Esophagus muscularis mucosa (tissue), 4 donors: ENCODE results near the gene KLHL14. TPM values are rescaled to one million over a fixed set of nuclear protein-coding genes. Genes with fewer than 3 reads are reported as not detected.
"Not testable (repeated sequence)": the region's sequence is repeated elsewhere in the genome, so short reads cannot be mapped to it uniquely, and the experiment has no call there.

Experiments
- DNase-seq: peaks from one replicate; pipeline ENCODE4 v3.0.0-alpha.2; 2017; ENCODE audit errors: extremely low spot score
- H3K27ac ChIP-seq, 4 donors: fragments of 200-600 bp; sonication (generic); replicated peaks in 1 of 4; 1 replicate in 3 of 4; 2 replicates in 1 of 4; pipeline ENCODE4 v1.5.1; 2016 to 2019; ENCODE audit warnings: mild to moderate bottlenecking in 1 of 4
- H3K27me3 ChIP-seq, 4 donors: fragments of 200-600 bp; sonication (generic); one replicate each; pipeline versions ENCODE4 v1.5.1 to v1.6.0; 2016 to 2019
- H3K36me3 ChIP-seq, 4 donors: fragments of 200-600 bp; sonication (generic); one replicate each; pipeline ENCODE4 v1.5.1; 2016 to 2019
- H3K4me1 ChIP-seq, 4 donors: fragments of 200-600 bp; sonication (generic); one replicate each; pipeline ENCODE4 v1.5.1; 2016 to 2019
- H3K4me3 ChIP-seq, 4 donors: fragments of 200-600 bp; sonication (generic); 1 replicate in 2 of 4; 2 replicates in 2 of 4; pipeline ENCODE4 v1.5.1; 2016 to 2019; ENCODE audit warnings: mild to moderate bottlenecking in 4 of 4, moderate library complexity in 1 of 4
- H3K9me3 ChIP-seq, 4 donors: fragments of 200-600 bp; sonication (generic); 1 replicate in 3 of 4; 2 replicates in 1 of 4; pipeline ENCODE4 v1.5.1; 2016 to 2019
- EP300 ChIP-seq: sonication (generic); formaldehyde crosslinking; IDR thresholded peaks from one replicate; pipeline ENCODE4 v1.6.1; 2017; ENCODE audit warnings: antibody characterized with exemption
- POLR2A ChIP-seq: fragments of 450-650 bp; IDR thresholded peaks from one replicate; pipeline ENCODE4 v1.6.1; 2017; ENCODE audit warnings: antibody characterized with exemption, moderate library complexity, mild to moderate bottlenecking, low read depth
- POLR2AphosphoS5 ChIP-seq, 2 donors: sonication (generic); formaldehyde crosslinking; IDR thresholded peaks; one replicate each; pipeline ENCODE4 v1.6.1; 2017; ENCODE audit warnings: antibody characterized with exemption in 2 of 2
- WGBS: methylation state at CpG from one replicate; pipeline ENCODE4 v1.1.5; 2018; 5-methylcytosine and 5-hydroxymethylcytosine counted together
- intact Hi-C: fragments of 100-400 bp; cut with DNase I; formaldehyde crosslinking; loops from one replicate; pipeline ENCODE4 v1.15.1; 2023
- total RNA-seq, 4 donors: library from RNA; depleted of rRNA; stranded (reverse); fragments of >200 nt; gene quantifications; one replicate each; pipeline versions ENCODE4 v1.1.0 to v1.2.1, GENCODE V29; 2016
- TF ChIP-seq, protein P1 (sequence below), 3 experiments: fragments of 200-600 bp in 2 of 3; fragments of 450-650 bp in 1 of 3; sonication (generic) in 2 of 3; IDR thresholded peaks; one replicate each; pipeline ENCODE4 v1.5.1; 2017 to 2019; ENCODE audit warnings: antibody characterized with exemption in 3 of 3, mild to moderate bottlenecking in 2 of 3, moderate library complexity in 1 of 3

The KLHL14 gene
- total RNA-seq, 4 donors from 2014 or later: 0.06 to 0.50 (median 0.26) TPM; not detected in 1

DNA sequence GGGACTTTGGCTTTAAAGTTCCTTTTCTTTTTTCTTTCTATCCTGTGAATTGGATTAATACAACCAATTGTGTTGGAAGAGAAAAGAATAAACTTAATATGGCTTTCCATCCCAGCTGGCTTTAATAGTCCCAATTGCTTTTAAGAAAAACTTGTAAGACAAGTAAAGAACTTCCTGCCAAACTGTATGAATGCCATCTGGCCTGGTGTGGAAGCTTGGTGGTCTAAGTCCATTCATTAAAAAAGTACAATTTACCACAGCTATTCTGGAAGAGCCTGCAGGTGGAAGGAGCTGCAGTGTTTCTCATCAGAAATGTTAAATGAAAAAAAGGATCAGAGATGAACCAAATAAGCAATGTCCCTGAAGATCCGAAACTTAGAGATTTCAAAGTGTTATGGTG lies 103.9 kb downstream of the KLHL14 start:
- H3K9me3 ChIP-seq: no peaks in the 10 kb centered on the region
- no peaks in the 10 kb centered on the region for H3K27me3 ChIP-seq
- no peaks in the 10 kb centered on the region for H3K4me1 ChIP-seq
- TF ChIP-seq EP300: no peak
- TF ChIP-seq, protein P1, sequence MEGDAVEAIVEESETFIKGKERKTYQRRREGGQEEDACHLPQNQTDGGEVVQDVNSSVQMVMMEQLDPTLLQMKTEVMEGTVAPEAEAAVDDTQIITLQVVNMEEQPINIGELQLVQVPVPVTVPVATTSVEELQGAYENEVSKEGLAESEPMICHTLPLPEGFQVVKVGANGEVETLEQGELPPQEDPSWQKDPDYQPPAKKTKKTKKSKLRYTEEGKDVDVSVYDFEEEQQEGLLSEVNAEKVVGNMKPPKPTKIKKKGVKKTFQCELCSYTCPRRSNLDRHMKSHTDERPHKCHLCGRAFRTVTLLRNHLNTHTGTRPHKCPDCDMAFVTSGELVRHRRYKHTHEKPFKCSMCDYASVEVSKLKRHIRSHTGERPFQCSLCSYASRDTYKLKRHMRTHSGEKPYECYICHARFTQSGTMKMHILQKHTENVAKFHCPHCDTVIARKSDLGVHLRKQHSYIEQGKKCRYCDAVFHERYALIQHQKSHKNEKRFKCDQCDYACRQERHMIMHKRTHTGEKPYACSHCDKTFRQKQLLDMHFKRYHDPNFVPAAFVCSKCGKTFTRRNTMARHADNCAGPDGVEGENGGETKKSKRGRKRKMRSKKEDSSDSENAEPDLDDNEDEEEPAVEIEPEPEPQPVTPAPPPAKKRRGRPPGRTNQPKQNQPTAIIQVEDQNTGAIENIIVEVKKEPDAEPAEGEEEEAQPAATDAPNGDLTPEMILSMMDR (IDR thresholded peaks at IDR 0.05): no peak
- no peak for TF ChIP-seq POLR2AphosphoS5 (IDR thresholded peaks at IDR 0.05)
- TF ChIP-seq POLR2A: no peak
- intact Hi-C loops: no loop called here
- WGBS: 83% methylated on average over 1 of the region's 1 CpG
- DNase-seq: no peak
- no peak overlapping the region for H3K4me3 ChIP-seq
- no peak overlapping the region for H3K27ac ChIP-seq
- H3K36me3 ChIP-seq: no peaks in the 10 kb centered on the region

- Histone ChIP-seq H3K9me3 (no peaks in the 10 kb centered on the region), H3K27me3 (no peaks in the 10 kb centered on the region), H3K4me3 (no peak overlapping the region), H3K36me3 (no peaks in the 10 kb centered on the region), H3K27ac (no peak overlapping the region), H3K4me1 (no peaks in the 10 kb centered on the region)
- TF ChIP-seq EP300 (no peak), POLR2AphosphoS5 (IDR thresholded peaks at IDR 0.05) (no peak)
- TF ChIP-seq, protein P1 (IDR thresholded peaks at IDR 0.05): no peak
- WGBS: 85% methylated on average over 2 of the region's 2 CpGs
- intact Hi-C loops: no loop called here
- DNase-seq: no peak
Observed at GRCh38 chr18:32661486-32662299, 111.1 kb downstream of the KLHL14 start.

DNA sequence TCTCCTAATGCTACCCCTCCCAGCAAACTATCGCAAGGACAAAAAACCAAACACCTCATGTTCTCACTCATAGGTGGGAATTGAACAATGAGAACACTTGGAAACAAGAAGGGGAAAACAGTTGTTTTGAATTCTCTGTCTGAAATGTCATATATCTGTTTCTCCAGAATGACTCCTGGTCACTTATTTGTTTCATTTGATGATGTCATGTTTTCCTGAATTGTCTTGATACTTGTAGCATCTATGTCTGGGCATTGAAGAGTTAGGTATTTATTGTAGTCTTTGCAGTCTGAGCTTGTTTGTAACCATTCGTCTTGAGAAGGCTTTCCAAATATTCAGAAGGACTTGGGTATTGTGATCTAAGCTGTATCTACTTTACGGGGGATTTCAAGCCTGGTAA lies 118.3 kb downstream of the KLHL14 start:
- intact Hi-C loops: not testable (repeated sequence)

GRCh38 chr18:32637659-32638058 lies 135.2 kb downstream of the KLHL14 start:
- H3K4me1 ChIP-seq, H3K4me3 ChIP-seq, H3K27ac ChIP-seq, H3K9me3 ChIP-seq, intact Hi-C loops, H3K36me3 ChIP-seq, H3K27me3 ChIP-seq, DNase-seq: not testable (repeated sequence)
- WGBS: 94% methylated on average over 1 of the region's 1 CpG

More for the DNA sequence above, 118.3 kb downstream of the KLHL14 start:
- not testable (repeated sequence) for H3K4me3 ChIP-seq, H3K4me1 ChIP-seq, DNase-seq, H3K27ac ChIP-seq, H3K9me3 ChIP-seq, H3K27me3 ChIP-seq, H3K36me3 ChIP-seq
- WGBS: 86% methylated on average over 3 of the region's 3 CpGs

DNA sequence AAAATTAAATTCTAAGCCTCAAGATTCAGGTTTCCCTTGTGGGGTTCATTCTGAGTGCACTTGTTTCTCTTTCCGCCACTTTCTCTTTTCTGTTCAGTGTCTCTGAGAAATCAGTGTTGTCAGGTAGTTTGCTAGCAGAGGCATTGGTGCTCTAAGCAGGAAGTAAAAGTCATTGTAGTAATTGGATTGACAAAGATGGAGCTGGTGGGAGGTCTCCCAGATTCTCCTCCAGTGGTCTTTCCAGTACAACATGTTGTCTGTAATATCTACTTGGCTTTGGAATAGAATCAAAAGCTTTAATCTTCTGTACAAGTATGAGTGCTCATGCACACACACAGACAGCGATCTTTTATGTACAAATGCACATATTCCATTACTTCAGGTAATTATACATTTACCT lies 135.6 kb downstream of the KLHL14 start:
- no peak for DNase-seq
- Histone ChIP-seq H3K27ac (no peak overlapping the region), H3K27me3 (no peaks in the 10 kb centered on the region), H3K4me1 (no peaks in the 10 kb centered on the region), H3K36me3 (no peaks in the 10 kb centered on the region), H3K4me3 (no peak overlapping the region), H3K9me3 (no peaks in the 10 kb centered on the region)
- 90% methylated on average over 2 of the region's 2 CpGs for WGBS
- intact Hi-C loops: no loop called here
- TF ChIP-seq EP300: no peak
- TF ChIP-seq POLR2AphosphoS5 (IDR thresholded peaks at IDR 0.05): no peak
- TF ChIP-seq, protein P1 (IDR thresholded peaks at IDR 0.05): no peak
- TF ChIP-seq POLR2A: no peak

DNA sequence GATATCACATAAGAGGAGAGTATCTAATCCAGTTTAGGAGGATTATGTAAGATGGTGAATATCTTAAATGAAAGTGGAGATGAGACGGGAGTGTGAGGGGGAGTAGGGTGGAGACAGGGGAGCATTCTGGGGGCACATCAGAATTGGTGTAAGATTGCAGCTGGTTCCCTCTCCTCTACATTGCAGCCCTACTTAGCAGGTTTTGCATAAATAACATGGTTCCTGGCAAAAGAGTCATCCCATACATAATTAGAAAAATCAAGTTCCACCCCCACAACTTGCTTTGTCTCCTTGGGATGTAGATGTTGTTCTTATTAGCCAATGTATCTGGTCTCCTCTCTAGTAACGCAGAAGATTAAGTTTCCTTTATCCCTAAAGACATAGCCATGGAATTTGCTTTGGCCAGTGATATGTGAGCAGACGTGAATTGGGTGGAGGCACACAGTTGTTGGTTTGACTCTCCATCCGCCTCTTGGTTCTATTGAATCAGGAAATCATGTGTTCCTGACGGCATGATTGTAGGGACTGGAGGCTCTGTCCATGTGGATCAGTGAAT lies 137.9 kb downstream of the KLHL14 start:
- intact Hi-C loops: no loop called here
- Histone ChIP-seq H3K9me3 (no peaks in the 10 kb centered on the region), H3K4me3 (no peak overlapping the region), H3K27me3 (no peaks in the 10 kb centered on the region), H3K36me3 (no peaks in the 10 kb centered on the region), H3K27ac (no peak overlapping the region), H3K4me1 (no peaks in the 10 kb centered on the region)
- 82% methylated on average over 5 of the region's 5 CpGs for WGBS
- no peak for DNase-seq
- no peak for TF ChIP-seq POLR2AphosphoS5 (IDR thresholded peaks at IDR 0.05)
- no peak for TF ChIP-seq POLR2A
- TF ChIP-seq, protein P1 (IDR thresholded peaks at IDR 0.05): no peak
- TF ChIP-seq EP300: no peak
